GM12878 (cell line): ENCODE measurements around the gene PPP6R1. TPM values are rescaled to one million over a fixed set of nuclear protein-coding genes. Genes with fewer than 3 reads are reported as not detected.

Source experiments
- CBFB ChIP-seq: IDR thresholded peaks from 2 replicates; pipeline ENCODE4 v1.6.1; 2016; ENCODE audit warnings: antibody characterized with exemption, low read depth
- CHD4 ChIP-seq: fragments of 200-600 bp; sonication (generic); IDR thresholded peaks from 2 replicates; pipeline ENCODE4 v1.6.1; 2016; ENCODE audit warnings: mild to moderate bottlenecking
- E2F4 ChIP-seq: IDR thresholded peaks from 2 replicates; pipeline ENCODE4 v1.6.1; 2012; ENCODE audit warnings: low read depth, low read length, improper control_type of control experiment
- GABPA ChIP-seq: IDR thresholded peaks from 2 replicates; pipeline ENCODE4 v1.6.1; 2014; ENCODE audit warnings: antibody characterized with exemption, low read depth, mild to moderate bottlenecking, inconsistent platforms
- HDAC6 ChIP-seq: fragments of 200-600 bp; sonication (generic); IDR thresholded peaks from one replicate; pipeline ENCODE4 v1.8.0; 2017; ENCODE audit warnings: antibody characterized with exemption; ENCODE audit not compliant: unreplicated experiment
- JUNB ChIP-seq: IDR thresholded peaks from 2 replicates; pipeline ENCODE4 v1.6.1; 2016; ENCODE audit warnings: antibody characterized with exemption, mild to moderate bottlenecking
- MTA3 ChIP-seq: IDR thresholded peaks from 2 replicates; pipeline ENCODE4 v1.6.1; 2012; ENCODE audit warnings: low read length, inconsistent platforms, borderline replicate concordance
- NBN ChIP-seq: fragments of 450-650 bp; IDR thresholded peaks from 2 replicates; pipeline ENCODE4 v1.6.1; 2016
- NFXL1 ChIP-seq: fragments of 450-650 bp; IDR thresholded peaks from 2 replicates; pipeline ENCODE4 v1.6.1; 2017; ENCODE audit warnings: antibody characterized with exemption, mild to moderate bottlenecking, borderline replicate concordance
- NRF1 ChIP-seq: conservative IDR thresholded peaks from 2 replicates; pipeline ENCODE4 v1.6.1; 2011; ENCODE audit warnings: mild to moderate bottlenecking, low read depth, low read length, improper control_type of control experiment
- PRDM15 ChIP-seq: fragments of 450-650 bp; formaldehyde crosslinking; IDR thresholded peaks from 2 replicates; pipeline ENCODE4 v1.4.0; 2020; ENCODE audit warnings: mild to moderate bottlenecking, moderate library complexity
- RELB ChIP-seq: fragments of 450-650 bp; IDR thresholded peaks from 2 replicates; pipeline ENCODE4 v1.6.1; 2017; ENCODE audit warnings: low read depth, mild to moderate bottlenecking, moderate library complexity
- REST ChIP-seq: IDR thresholded peaks from 2 replicates; pipeline ENCODE4 v1.6.1; 2012; ENCODE audit warnings: mild to moderate bottlenecking, low read depth, low read length
- RFX5 ChIP-seq: IDR thresholded peaks from 2 replicates; pipeline ENCODE4 v1.6.1; 2011; ENCODE audit warnings: low read depth, low read length, improper control_type of control experiment
- SMAD1 ChIP-seq: fragments of 450-650 bp; IDR thresholded peaks from 2 replicates; pipeline ENCODE4 v1.6.1; 2018; ENCODE audit warnings: mild to moderate bottlenecking, low read depth; ENCODE audit not compliant: partially characterized antibody
- STAT1 ChIP-seq: fragments of 450-650 bp; conservative IDR thresholded peaks from 2 replicates; pipeline ENCODE4 v1.6.1; 2014; ENCODE audit warnings: antibody characterized with exemption, mild to moderate bottlenecking
- USF1 ChIP-seq: IDR thresholded peaks from 2 replicates; pipeline ENCODE4 v1.6.1; 2011; ENCODE audit warnings: borderline replicate concordance, low read depth, mild to moderate bottlenecking, moderate library complexity, mixed read lengths, low read length; ENCODE audit not compliant: insufficient read depth; ENCODE audit errors: extremely low read length
- ZNF207 ChIP-seq: fragments of 450-650 bp; IDR thresholded peaks from 2 replicates; pipeline ENCODE4 v1.6.1; 2014; ENCODE audit warnings: antibody characterized with exemption, mild to moderate bottlenecking, borderline replicate concordance
- ZNF622 ChIP-seq: fragments of 450-650 bp; IDR thresholded peaks from 2 replicates; pipeline ENCODE4 v1.6.1; 2017; ENCODE audit warnings: mild to moderate bottlenecking, inconsistent platforms
- polyA plus RNA-seq, 11 experiments: library from polyadenylated mRNA; depleted of rRNA in 4 of 11; unstranded in 6 of 11; stranded (reverse) in 5 of 11; fragments of >200 nt; fragmentation: Nextera tagmentation in 4 of 11; fragmentation: Illumina TruSeq in 1 of 11; extraction: Ambion mirVana in 4 of 11; extraction: Trizol in 1 of 11; gene quantifications; 1 replicate in 1 of 11; 2 replicates in 10 of 11; pipeline versions ENCODE4 v1.2.1 to v1.2.3, GENCODE V29; 2011 to 2016; ENCODE audit warnings: inconsistent platforms in 2 of 11, missing spikeins in 2 of 11, low read depth in 1 of 11
- total RNA-seq, 4 experiments: library from RNA; depleted of rRNA in 3 of 4; stranded (reverse); fragments of >200 nt in 3 of 4; fragmentation: Illumina TruSeq in 1 of 4; extraction: Trizol in 1 of 4; gene quantifications; 2 replicates each; pipeline versions ENCODE4 v1.2.1 to v1.2.3, GENCODE V29; 2013 to 2021

Gene PPP6R1
- total and polyA plus RNA-seq, 10 of the 15 experiments (the other 5 are each of a cell fraction or from before 2014, with no cell fraction given): 0.80 to 173 (median 63.7) TPM

GRCh38 chr19:55275851-55276719 is 17.3 kb upstream of the PPP6R1 start (continued):
- TF ChIP-seq RELB (no peak), NFXL1 (no peak), STAT1 (no peak), JUNB (no peak), CHD4 (no peak), GABPA (peak; percentile 39; the same call in 1 of the 2 replicates), RFX5 (no peak), NBN (0 out of 2 replicates have a peak, but pooled peaks have one; percentile 28), E2F4 (no peak), USF1 (no peak), HDAC6 (no peak), SMAD1 (no peak), PRDM15 (no peak), ZNF207 (no peak), NRF1 (no peak), CBFB (0 out of 2 replicates have a peak, but pooled peaks have one; percentile 22), ZNF622 (no peak), MTA3 (no peak), REST (no peak)
